HG03135 (cell line): ENCODE data around the gene OSM.
"Not testable (repeated sequence)": the region's sequence is repeated elsewhere in the genome, so short reads cannot be mapped to it uniquely, and the experiment has no call there.

Experiments used
- ATAC-seq: cut with Tn5 transposase; IDR thresholded peaks from one replicate; pipeline ENCODE4 v1.9.1; 2021; ENCODE audit warnings: mild to moderate bottlenecking, moderate library complexity; ENCODE audit not compliant: unreplicated experiment

OSM gene

GRCh38 chr22:30245985-30246813 is 20.5 kb downstream of the OSM start, which contains the start of gene LIF:
Gene LIF, minus strand, starts transcription at chr22:30246759. Its CDS starts 64 bp downstream, at chr22:30246695.
- ATAC-seq: no peak

GRCh38 chr22:30245181-30245984 is 21.3 kb downstream of the OSM start:
- no peak for ATAC-seq

GRCh38 chr22:30244641-30245040 is 22.0 kb downstream of the OSM start:
- ATAC-seq: no peak

GRCh38 chr22:30244066-30244465 is 22.6 kb downstream of the OSM start:
- ATAC-seq: no peak

- no peak for ATAC-seq
Observed at GRCh38 chr22:30243661-30244060, 23.0 kb downstream of the OSM start.

GRCh38 chr22:30241576-30242371 is 24.9 kb downstream of the OSM start:
- ATAC-seq: no peak

GRCh38 chr22:30240541-30241417 is 25.9 kb downstream of the OSM start:
- ATAC-seq: no peak

GRCh38 chr22:30239488-30240405 is 26.9 kb downstream of the OSM start:
- ATAC-seq: no peak

GRCh38 chr22:30238661-30239487 is 27.8 kb downstream of the OSM start:
- no peak for ATAC-seq

GRCh38 chr22:30238136-30238535 is 28.5 kb downstream of the OSM start:
- ATAC-seq: no peak

GRCh38 chr22:30236875-30237274 is 29.8 kb downstream of the OSM start:
- ATAC-seq: no peak

- ATAC-seq: no peak
Observed at GRCh38 chr22:30235687-30236170, 30.9 kb downstream of the OSM start.

- ATAC-seq: no peak
Observed at GRCh38 chr22:30234786-30235470, 31.7 kb downstream of the OSM start.

GRCh38 chr22:30234325-30234724 is 32.3 kb downstream of the OSM start:
- not testable (repeated sequence) for ATAC-seq

- no peak for ATAC-seq
Observed at GRCh38 chr22:30233582-30233981, 33.1 kb downstream of the OSM start.

- no peak for ATAC-seq
Observed at GRCh38 chr22:30232716-30233218, 33.9 kb downstream of the OSM start.

- no peak for ATAC-seq
Observed at GRCh38 chr22:30230787-30231461, 35.7 kb downstream of the OSM start.
